ENCODE results near the gene NCOA3.
A peak's percentile ranks its signal among the peaks of the same experiment; 100 is the strongest.

Gene NCOA3

GRCh38 chr20:47568019-47568418 is 66.3 kb downstream of the NCOA3 start:
- no peak for TF ChIP-seq CTCF (IDR thresholded peaks at IDR 0.05)
- DNase-seq: no peak
- Mint-ChIP-seq H3K4me1 (peaks cover 21% of the 10 kb centered on the region), H3K4me3 (no peak overlapping the region), H3K27ac (peak overlapping the region; percentile 72), H3K27me3 (ENCODE audit: low read depth, poor library complexity) (peaks cover 4% of the 10 kb centered on the region), H3K9me3 (peaks cover 36% of the 10 kb centered on the region), H3K36me3 (ENCODE audit: low read depth) (peaks cover 49% of the 10 kb centered on the region)

GRCh38 chr20:47568837-47569410 is 67.2 kb downstream of the NCOA3 start:
- no peak for TF ChIP-seq CTCF (IDR thresholded peaks at IDR 0.05)
- Mint-ChIP-seq H3K4me3 (no peak overlapping the region), H3K27ac (peak overlapping the region; percentile 32), H3K27me3 (ENCODE audit: low read depth, poor library complexity) (peaks cover 4% of the 10 kb centered on the region), H3K36me3 (ENCODE audit: low read depth) (peaks cover 54% of the 10 kb centered on the region), H3K4me1 (peaks cover 30% of the 10 kb centered on the region), H3K9me3 (peaks cover 36% of the 10 kb centered on the region)
- DNase-seq: no peak

- peaks cover 4% of the 10 kb centered on the region for H3K27me3 Mint-ChIP-seq (ENCODE audit: low read depth, poor library complexity)
- no peak overlapping the region for H3K27ac Mint-ChIP-seq
- peaks cover 39% of the 10 kb centered on the region for H3K4me1 Mint-ChIP-seq
- DNase-seq: no peak
- TF ChIP-seq CTCF (IDR thresholded peaks at IDR 0.05): no peak
- H3K9me3 Mint-ChIP-seq: peaks cover 36% of the 10 kb centered on the region
- H3K36me3 Mint-ChIP-seq (ENCODE audit: low read depth): peaks cover 54% of the 10 kb centered on the region
- H3K4me3 Mint-ChIP-seq: no peak overlapping the region
Measured at GRCh38 chr20:47571426-47571825, 69.7 kb downstream of the NCOA3 start.

- no peak overlapping the region for H3K4me3 Mint-ChIP-seq
- peaks cover 54% of the 10 kb centered on the region for H3K36me3 Mint-ChIP-seq (ENCODE audit: low read depth)
- DNase-seq: no peak
- peaks cover 47% of the 10 kb centered on the region for H3K4me1 Mint-ChIP-seq
- no peak for TF ChIP-seq CTCF (IDR thresholded peaks at IDR 0.05)
- peaks cover 4% of the 10 kb centered on the region for H3K27me3 Mint-ChIP-seq (ENCODE audit: low read depth, poor library complexity)
- no peak overlapping the region for H3K27ac Mint-ChIP-seq
- peaks cover 36% of the 10 kb centered on the region for H3K9me3 Mint-ChIP-seq
Measured at GRCh38 chr20:47572105-47572729, 70.5 kb downstream of the NCOA3 start.

GRCh38 chr20:47573559-47573958 is 71.9 kb downstream of the NCOA3 start:
- H3K4me3 Mint-ChIP-seq: no peak overlapping the region
- H3K27me3 Mint-ChIP-seq (ENCODE audit: low read depth, poor library complexity): peaks cover 4% of the 10 kb centered on the region
- H3K9me3 Mint-ChIP-seq: peaks cover 36% of the 10 kb centered on the region
- H3K36me3 Mint-ChIP-seq (ENCODE audit: low read depth): peaks cover 46% of the 10 kb centered on the region
- TF ChIP-seq CTCF (IDR thresholded peaks at IDR 0.05): no peak
- peaks cover 57% of the 10 kb centered on the region for H3K4me1 Mint-ChIP-seq
- H3K27ac Mint-ChIP-seq: peak overlapping the region; percentile 3
- no peak for DNase-seq

Data from nephron progenitor cell (in vitro differentiated cells).